SK-N-SH treated with all-trans-retinoic acid at 6 μM for 48 hours (cell line): ENCODE results near the gene RUFY4.

ENCODE experiments used
- ATAC-seq: fragments of 200-7000 bp; cut with Tn5 transposase; 3 replicates; pipeline ENCODE4 v1.9.1; 2020; ENCODE audit warnings: mild to moderate bottlenecking, moderate library complexity
- ARNTL ChIP-seq: fragments of 450-650 bp; formaldehyde crosslinking; IDR thresholded peaks from 2 replicates; pipeline ENCODE4 v1.5.0; 2020; ENCODE audit warnings: low read depth, mild to moderate bottlenecking, moderate library complexity, borderline replicate concordance
- BACH2 ChIP-seq: fragments of 250-450 bp; sonication (Bioruptor Pico); IDR thresholded peaks from 2 replicates; pipeline ENCODE4 v1.9.0; 2021; ENCODE audit warnings: mild to moderate bottlenecking, borderline replicate concordance
- ESRRG ChIP-seq: fragments of 250-450 bp; sonication (Bioruptor Pico); IDR thresholded peaks from 2 replicates; pipeline ENCODE4 v1.6.1; 2021; ENCODE audit warnings: mild to moderate bottlenecking
- GLIS3 ChIP-seq: fragments of 250-450 bp; sonication (Bioruptor Pico); IDR thresholded peaks from 2 replicates; pipeline ENCODE4 v1.5.0; 2020; ENCODE audit warnings: mild to moderate bottlenecking, moderate library complexity
- ISL1 ChIP-seq: fragments of 250-450 bp; sonication (Bioruptor Pico); IDR thresholded peaks from 2 replicates; pipeline ENCODE4 v2.1.2; 2022; ENCODE audit warnings: mild to moderate bottlenecking, moderate library complexity
- OSR1 ChIP-seq: fragments of 250-450 bp; sonication (Bioruptor Pico); IDR thresholded peaks from 2 replicates; pipeline ENCODE4 v1.8.0; 2022; ENCODE audit warnings: moderate library complexity, mild to moderate bottlenecking, inconsistent platforms
- PPARA ChIP-seq: fragments of 250-450 bp; sonication (Bioruptor Pico); IDR thresholded peaks from 2 replicates; pipeline ENCODE4 v1.5.0; 2020; ENCODE audit warnings: mild to moderate bottlenecking, borderline replicate concordance
- RARB ChIP-seq: fragments of 250-450 bp; sonication (Bioruptor Pico); IDR thresholded peaks from 2 replicates; pipeline ENCODE4 v1.8.0; 2021; ENCODE audit warnings: mild to moderate bottlenecking, moderate library complexity
- SNAI2 ChIP-seq: fragments of 250-450 bp; sonication (Bioruptor Pico); IDR thresholded peaks from 2 replicates; pipeline ENCODE4 v1.5.0; 2020; ENCODE audit warnings: mild to moderate bottlenecking, moderate library complexity
- TCF4 ChIP-seq: fragments of 250-450 bp; sonication (Bioruptor Pico); IDR thresholded peaks from 2 replicates; pipeline ENCODE4 v1.8.0; 2021; ENCODE audit warnings: mild to moderate bottlenecking, moderate library complexity, borderline replicate concordance
- TOX ChIP-seq: fragments of 250-450 bp; sonication (Bioruptor Pico); IDR thresholded peaks from 2 replicates; pipeline ENCODE4 v1.8.0; 2021; ENCODE audit warnings: mild to moderate bottlenecking, moderate library complexity, borderline replicate concordance
- ZC3H10 ChIP-seq: fragments of 250-450 bp; sonication (Bioruptor Pico); IDR thresholded peaks from 2 replicates; pipeline ENCODE4 v1.5.1; 2021; ENCODE audit warnings: mild to moderate bottlenecking, moderate library complexity
- ZFP3 ChIP-seq: fragments of 250-450 bp; sonication (Bioruptor Pico); IDR thresholded peaks from 2 replicates; pipeline ENCODE4 v1.5.0; 2020; ENCODE audit warnings: mild to moderate bottlenecking, moderate library complexity
- ZFP30 ChIP-seq: fragments of 450-650 bp; formaldehyde crosslinking; IDR thresholded peaks from 2 replicates; pipeline ENCODE4 v1.5.0; 2022; ENCODE audit warnings: mild to moderate bottlenecking, moderate library complexity
- ZNF565 ChIP-seq: fragments of 450-650 bp; formaldehyde crosslinking; conservative IDR thresholded peaks from 2 replicates; pipeline ENCODE4 v1.5.0; 2020; ENCODE audit warnings: low read depth, mild to moderate bottlenecking, moderate library complexity
- ZNF70 ChIP-seq: fragments of 450-650 bp; formaldehyde crosslinking; IDR thresholded peaks from 2 replicates; pipeline ENCODE4 v1.5.0; 2020; ENCODE audit warnings: mild to moderate bottlenecking, moderate library complexity
- ZNF8 ChIP-seq: fragments of 450-650 bp; formaldehyde crosslinking; IDR thresholded peaks from 2 replicates; pipeline ENCODE4 v1.5.0; 2020; ENCODE audit warnings: mild to moderate bottlenecking, moderate library complexity
- TF ChIP-seq, protein P1 (sequence below): fragments of 250-450 bp; sonication (Bioruptor Pico); IDR thresholded peaks from 2 replicates; pipeline ENCODE4 v1.8.0; 2021; ENCODE audit warnings: low read depth, mild to moderate bottlenecking, moderate library complexity, borderline replicate concordance
- TF ChIP-seq, protein P2 (sequence below): fragments of 250-450 bp; sonication (Bioruptor Pico); IDR thresholded peaks from 2 replicates; pipeline ENCODE4 v1.8.0; 2020; ENCODE audit warnings: mild to moderate bottlenecking, moderate library complexity, borderline replicate concordance
- TF ChIP-seq, protein P3 (sequence below): fragments of 250-450 bp; sonication (Bioruptor Pico); IDR thresholded peaks from 2 replicates; pipeline ENCODE4 v1.5.1; 2021; ENCODE audit warnings: mild to moderate bottlenecking, moderate library complexity
- TF ChIP-seq, protein P4 (sequence below): fragments of 250-450 bp; sonication (Bioruptor Pico); IDR thresholded peaks from 2 replicates; pipeline ENCODE4 v1.5.0; 2020; ENCODE audit warnings: mild to moderate bottlenecking, moderate library complexity

RUFY4 gene

DNA sequence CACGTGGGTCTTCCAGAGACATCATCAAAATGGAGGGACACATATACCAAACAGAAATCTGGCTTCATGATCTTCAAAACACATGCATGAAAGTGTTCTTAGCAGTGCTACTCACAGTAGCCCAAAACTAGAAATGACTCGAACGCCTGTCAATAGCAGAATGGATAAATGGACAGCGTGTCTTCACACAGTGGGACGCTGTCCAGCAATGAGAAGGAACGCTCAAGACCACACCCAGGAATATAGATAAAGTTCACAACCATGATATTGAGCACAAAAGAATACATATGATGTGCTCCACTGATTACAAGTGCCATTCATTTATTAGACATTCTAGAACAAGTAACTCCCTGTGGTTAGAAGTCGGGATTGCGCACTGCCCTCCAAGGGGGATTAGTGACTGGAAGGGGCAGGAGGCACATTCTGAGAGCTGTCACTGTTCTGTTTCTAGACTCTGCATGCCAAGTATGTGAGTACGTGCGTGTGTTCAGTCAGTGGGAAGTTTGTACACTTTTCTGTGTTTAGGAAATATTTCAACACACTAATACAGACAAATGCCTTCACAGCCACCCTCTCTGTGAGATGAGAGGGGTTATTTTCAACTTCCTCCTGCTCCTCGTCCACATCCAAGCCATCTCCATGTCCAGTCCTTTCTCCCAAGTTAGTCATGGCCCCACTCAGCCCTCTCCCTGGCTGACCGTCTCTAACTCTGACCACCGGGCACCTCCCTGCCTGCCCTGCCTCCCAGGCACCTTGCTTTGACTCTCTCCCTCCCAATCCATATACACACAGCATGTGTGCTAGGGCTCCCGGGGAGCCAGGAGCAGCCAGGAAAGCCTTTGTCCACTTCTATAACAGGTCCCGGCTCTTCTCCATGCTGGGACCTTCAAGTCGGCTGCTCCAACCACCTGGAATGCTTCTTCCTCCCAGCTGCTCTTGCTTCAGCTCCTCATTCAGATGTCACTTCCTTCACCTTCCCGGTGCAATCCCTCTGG is 39.4 kb upstream of the RUFY4 start:
- ATAC-seq: no peak
- TF ChIP-seq ZNF70 (CRISPR knock-in tag) (no peak), OSR1 (CRISPR knock-in tag) (no peak), ZFP3 (CRISPR knock-in tag) (no peak), GLIS3 (CRISPR knock-in tag) (no peak), ZC3H10 (CRISPR knock-in tag) (no peak), TCF4 (CRISPR knock-in tag) (no peak), BACH2 (CRISPR knock-in tag) (no peak), ISL1 (CRISPR knock-in tag) (no peak), ZNF565 (CRISPR knock-in tag) (no peak), PPARA (no peak), RARB (CRISPR knock-in tag) (no peak), TOX (CRISPR knock-in tag) (no peak), SNAI2 (CRISPR knock-in tag) (no peak), ZNF8 (no peak), ZFP30 (CRISPR knock-in tag) (no peak)
- TF ChIP-seq, protein P1, sequence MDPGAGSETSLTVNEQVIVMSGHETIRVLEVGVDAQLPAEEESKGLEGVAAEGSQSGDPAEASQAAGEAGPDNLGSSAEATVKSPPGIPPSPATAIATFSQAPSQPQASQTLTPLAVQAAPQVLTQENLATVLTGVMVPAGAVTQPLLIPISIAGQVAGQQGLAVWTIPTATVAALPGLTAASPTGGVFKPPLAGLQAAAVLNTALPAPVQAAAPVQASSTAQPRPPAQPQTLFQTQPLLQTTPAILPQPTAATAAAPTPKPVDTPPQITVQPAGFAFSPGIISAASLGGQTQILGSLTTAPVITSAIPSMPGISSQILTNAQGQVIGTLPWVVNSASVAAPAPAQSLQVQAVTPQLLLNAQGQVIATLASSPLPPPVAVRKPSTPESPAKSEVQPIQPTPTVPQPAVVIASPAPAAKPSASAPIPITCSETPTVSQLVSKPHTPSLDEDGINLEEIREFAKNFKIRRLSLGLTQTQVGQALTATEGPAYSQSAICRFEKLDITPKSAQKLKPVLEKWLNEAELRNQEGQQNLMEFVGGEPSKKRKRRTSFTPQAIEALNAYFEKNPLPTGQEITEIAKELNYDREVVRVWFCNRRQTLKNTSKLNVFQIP: no peak
- TF ChIP-seq, protein P2, sequence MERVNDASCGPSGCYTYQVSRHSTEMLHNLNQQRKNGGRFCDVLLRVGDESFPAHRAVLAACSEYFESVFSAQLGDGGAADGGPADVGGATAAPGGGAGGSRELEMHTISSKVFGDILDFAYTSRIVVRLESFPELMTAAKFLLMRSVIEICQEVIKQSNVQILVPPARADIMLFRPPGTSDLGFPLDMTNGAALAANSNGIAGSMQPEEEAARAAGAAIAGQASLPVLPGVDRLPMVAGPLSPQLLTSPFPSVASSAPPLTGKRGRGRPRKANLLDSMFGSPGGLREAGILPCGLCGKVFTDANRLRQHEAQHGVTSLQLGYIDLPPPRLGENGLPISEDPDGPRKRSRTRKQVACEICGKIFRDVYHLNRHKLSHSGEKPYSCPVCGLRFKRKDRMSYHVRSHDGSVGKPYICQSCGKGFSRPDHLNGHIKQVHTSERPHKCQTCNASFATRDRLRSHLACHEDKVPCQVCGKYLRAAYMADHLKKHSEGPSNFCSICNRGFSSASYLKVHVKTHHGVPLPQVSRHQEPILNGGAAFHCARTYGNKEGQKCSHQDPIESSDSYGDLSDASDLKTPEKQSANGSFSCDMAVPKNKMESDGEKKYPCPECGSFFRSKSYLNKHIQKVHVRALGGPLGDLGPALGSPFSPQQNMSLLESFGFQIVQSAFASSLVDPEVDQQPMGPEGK: no peak
- TF ChIP-seq, protein P3, sequence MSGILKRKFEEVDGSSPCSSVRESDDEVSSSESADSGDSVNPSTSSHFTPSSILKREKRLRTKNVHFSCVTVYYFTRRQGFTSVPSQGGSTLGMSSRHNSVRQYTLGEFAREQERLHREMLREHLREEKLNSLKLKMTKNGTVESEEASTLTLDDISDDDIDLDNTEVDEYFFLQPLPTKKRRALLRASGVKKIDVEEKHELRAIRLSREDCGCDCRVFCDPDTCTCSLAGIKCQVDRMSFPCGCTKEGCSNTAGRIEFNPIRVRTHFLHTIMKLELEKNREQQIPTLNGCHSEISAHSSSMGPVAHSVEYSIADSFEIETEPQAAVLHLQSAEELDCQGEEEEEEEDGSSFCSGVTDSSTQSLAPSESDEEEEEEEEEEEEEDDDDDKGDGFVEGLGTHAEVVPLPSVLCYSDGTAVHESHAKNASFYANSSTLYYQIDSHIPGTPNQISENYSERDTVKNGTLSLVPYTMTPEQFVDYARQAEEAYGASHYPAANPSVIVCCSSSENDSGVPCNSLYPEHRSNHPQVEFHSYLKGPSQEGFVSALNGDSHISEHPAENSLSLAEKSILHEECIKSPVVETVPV (CRISPR knock-in tag): no peak
- TF ChIP-seq, protein P4, sequence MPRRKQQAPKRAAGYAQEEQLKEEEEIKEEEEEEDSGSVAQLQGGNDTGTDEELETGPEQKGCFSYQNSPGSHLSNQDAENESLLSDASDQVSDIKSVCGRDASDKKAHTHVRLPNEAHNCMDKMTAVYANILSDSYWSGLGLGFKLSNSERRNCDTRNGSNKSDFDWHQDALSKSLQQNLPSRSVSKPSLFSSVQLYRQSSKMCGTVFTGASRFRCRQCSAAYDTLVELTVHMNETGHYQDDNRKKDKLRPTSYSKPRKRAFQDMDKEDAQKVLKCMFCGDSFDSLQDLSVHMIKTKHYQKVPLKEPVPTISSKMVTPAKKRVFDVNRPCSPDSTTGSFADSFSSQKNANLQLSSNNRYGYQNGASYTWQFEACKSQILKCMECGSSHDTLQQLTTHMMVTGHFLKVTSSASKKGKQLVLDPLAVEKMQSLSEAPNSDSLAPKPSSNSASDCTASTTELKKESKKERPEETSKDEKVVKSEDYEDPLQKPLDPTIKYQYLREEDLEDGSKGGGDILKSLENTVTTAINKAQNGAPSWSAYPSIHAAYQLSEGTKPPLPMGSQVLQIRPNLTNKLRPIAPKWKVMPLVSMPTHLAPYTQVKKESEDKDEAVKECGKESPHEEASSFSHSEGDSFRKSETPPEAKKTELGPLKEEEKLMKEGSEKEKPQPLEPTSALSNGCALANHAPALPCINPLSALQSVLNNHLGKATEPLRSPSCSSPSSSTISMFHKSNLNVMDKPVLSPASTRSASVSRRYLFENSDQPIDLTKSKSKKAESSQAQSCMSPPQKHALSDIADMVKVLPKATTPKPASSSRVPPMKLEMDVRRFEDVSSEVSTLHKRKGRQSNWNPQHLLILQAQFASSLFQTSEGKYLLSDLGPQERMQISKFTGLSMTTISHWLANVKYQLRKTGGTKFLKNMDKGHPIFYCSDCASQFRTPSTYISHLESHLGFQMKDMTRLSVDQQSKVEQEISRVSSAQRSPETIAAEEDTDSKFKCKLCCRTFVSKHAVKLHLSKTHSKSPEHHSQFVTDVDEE (CRISPR knock-in tag): no peak

DNA sequence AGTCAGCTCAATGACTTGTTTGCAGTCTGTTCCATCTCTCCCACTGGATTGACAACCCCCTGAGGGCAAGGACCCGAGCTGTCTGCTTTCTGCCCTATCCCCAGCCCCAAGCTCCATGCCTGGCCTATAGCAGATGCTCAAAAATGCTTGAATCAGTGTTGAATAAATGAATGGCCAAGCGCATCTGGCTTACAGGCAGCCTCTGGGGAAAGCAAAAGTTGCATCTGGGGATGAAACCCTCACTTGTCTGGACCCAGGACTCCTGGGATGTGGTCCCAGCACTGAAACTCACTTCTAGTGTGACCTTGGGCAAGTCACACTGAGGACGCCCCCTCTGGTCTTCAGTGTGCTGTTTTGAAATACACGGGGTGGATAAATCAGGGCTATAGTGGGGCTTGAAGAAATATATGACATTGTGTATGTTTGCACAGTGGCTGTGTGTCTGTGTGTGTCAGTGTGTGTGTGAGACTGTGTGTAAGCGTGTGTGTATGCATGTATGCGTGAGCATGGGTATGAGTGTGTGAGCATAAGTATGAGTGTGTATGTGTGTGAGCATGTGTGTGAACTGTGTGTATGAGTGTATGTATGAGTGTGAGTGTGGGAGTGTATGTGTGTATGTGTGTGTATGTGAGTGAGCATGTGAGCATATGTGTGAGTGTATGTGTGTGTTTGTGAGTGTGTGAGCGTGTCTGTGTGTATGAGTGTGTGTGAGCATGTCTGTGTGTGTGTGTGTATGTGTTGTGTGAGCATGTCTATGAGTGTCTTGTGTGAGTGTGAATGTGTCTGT is 38.5 kb upstream of the RUFY4 start:
- no peak for TF ChIP-seq ARNTL (CRISPR knock-in tag)
- no peak for TF ChIP-seq ZC3H10 (CRISPR knock-in tag)
- TF ChIP-seq ZFP30 (CRISPR knock-in tag): no peak
- no peak for TF ChIP-seq ZNF8
- TF ChIP-seq ZFP3 (CRISPR knock-in tag): no peak
- TF ChIP-seq ISL1 (CRISPR knock-in tag): no peak
- no peak for TF ChIP-seq TCF4 (CRISPR knock-in tag)
- TF ChIP-seq RARB (CRISPR knock-in tag): no peak
- no peak for TF ChIP-seq ZNF70 (CRISPR knock-in tag)
- no peak for TF ChIP-seq GLIS3 (CRISPR knock-in tag)
- no peak for TF ChIP-seq ESRRG (CRISPR knock-in tag)
- TF ChIP-seq TOX (CRISPR knock-in tag): no peak
- no peak for TF ChIP-seq ZNF565 (CRISPR knock-in tag)
- ATAC-seq: no peak
